Melanocyte of skin (primary cell): Measurements from ENCODE around the gene C6orf62. TPM values are rescaled to one million over a fixed set of nuclear protein-coding genes. Genes with fewer than 3 reads are reported as not detected.

Source experiments
- total RNA-seq, 2 donors: library from RNA; depleted of rRNA; stranded (reverse); fragments of >200 nt; gene quantifications; 2 replicates each; pipeline ENCODE4 v1.2.3, GENCODE V29; 2012

Gene C6orf62
- total RNA-seq: 100 to 1,000 TPM; 123 to 137 TPM

GRCh38 chr6:24719125-24719971 lies at the start of gene C6orf62:
C6orf62 (minus strand) TSS chr6:24719154; CDS start chr6:24718668, 486 bp downstream.

DNA sequence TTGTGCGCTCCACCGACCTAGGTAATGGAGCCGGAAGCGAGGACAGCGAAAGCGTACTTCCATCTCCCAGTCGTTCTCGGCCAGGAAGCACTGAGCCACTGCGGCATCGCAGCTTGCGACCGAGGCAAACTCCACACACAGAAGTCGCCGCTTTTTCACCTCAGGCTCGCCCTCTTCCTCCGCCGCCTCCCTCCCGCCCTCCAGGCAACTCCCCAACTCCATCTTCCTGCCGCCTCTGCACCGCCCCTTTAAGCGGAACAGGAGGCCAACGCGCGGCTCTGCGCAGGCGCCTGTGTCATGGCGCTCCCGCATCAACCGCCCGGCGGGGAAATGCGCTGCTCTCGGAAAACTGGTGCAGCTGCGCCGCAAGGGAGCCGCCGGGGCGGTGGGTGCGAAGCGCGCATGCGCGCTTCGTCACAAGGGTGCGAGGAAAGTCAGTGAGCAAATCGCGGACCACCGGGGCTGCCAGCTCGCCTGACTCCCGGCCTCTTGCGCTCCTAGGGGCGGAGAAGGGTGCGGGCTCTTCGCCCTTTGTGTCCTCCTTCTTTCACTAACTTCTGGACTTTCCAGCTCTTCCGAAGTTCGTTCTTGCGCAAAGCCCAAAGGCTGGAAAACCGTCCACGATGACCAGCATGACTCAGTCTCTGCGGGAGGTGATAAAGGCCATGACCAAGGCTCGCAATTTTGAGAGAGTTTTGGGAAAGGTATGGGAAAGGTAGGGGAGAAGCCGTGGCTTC lies 52.1 kb downstream of the C6orf62 start, which contains the start of the genes ACOT13 and TDP2:
Gene ACOT13, plus strand, starts transcription at position 437 of the 737 bp plus-strand sequence. Its CDS starts 187 bp downstream, at position 624.
Gene TDP2, minus strand, starts transcription at position 259 of the 737 bp plus-strand sequence. Its CDS starts 37 bp downstream, at position 222.

Other genes with a start within 250 kb of the C6orf62 start
- under 1 TPM in 1 of 2 donors, not detected in 1; 0.34 TPM for gene GPLD1, start 229.6 kb downstream of the C6orf62 start, total RNA-seq
- 1 to 10 TPM in 1 of 2 donors, under 1 TPM in 1; 0.67 to 2.1 TPM for gene ALDH5A1, start 224.2 kb downstream of the C6orf62 start, total RNA-seq
- under 1 TPM; under 0.01 to 0.33 TPM for gene KIAA0319, start 73.0 kb downstream of the C6orf62 start, total RNA-seq
- gene TDP2, start 52.3 kb downstream of the C6orf62 start, total RNA-seq: 10 to 100 TPM; 12.0 to 16.3 TPM
- gene ACOT13, start 52.1 kb downstream of the C6orf62 start, total RNA-seq: 1 to 10 TPM; 5.9 to 7.7 TPM
- gene GMNN, start 55.8 kb upstream of the C6orf62 start, total RNA-seq: 10 to 100 TPM; 23.7 to 51.3 TPM
- not detected for gene ARMH2, start 79.8 kb upstream of the C6orf62 start, total RNA-seq
- gene RIPOR2, start 216.8 kb upstream of the C6orf62 start, total RNA-seq: 1 to 10 TPM; 3.0 to 3.4 TPM